ENCODE results near the gene ACO2. TPM values are rescaled to one million over a fixed set of nuclear protein-coding genes. Genes with fewer than 3 reads are reported as not detected.
A peak's percentile ranks its signal among the peaks of the same experiment; 100 is the strongest.

Gene ACO2
- total and polyA plus RNA-seq, 2 donors = 29.7 to 33.9 TPM

DNA sequence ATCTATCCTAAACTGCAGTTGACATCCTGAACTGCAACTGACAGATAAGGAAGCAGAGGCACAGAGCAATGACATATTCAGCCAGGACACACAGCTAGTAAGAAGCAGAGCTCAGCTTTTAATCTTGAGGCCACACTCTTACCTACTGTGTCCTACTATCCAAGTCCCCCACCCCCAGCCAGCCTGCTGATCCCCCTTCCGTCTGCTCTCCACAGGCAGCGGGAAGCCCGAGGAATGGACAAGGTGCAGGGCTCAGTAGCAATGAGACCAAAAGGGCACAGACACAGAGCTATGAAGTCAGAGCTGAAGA, 71.0 kb downstream of the ACO2 start:
- Histone ChIP-seq H3K27me3 (ENCODE audit: control insufficient read depth in 2 of 2, insufficient read depth in 1 of 2, low read length in 1 of 2) (no peaks in the 10 kb centered on the region), H3K36me3 (ENCODE audit: control insufficient read depth in 2 of 2, insufficient read depth in 2 of 2, low read length in 1 of 2) (peaks cover 23 to 27% of the 10 kb centered on the region in 2 donors), H3K4me1 (ENCODE audit: control insufficient read depth in 2 of 2, insufficient read depth in 2 of 2, low read length in 2 of 2) (peaks cover 12 to 14% of the 10 kb centered on the region in 2 donors), H3K4me3 (ENCODE audit: low read length in 2 of 2) (no peak overlapping the region), H3K27ac (ENCODE audit: low read depth in 1 of 2, low read length in 1 of 2) (no peak overlapping the region), H3K9me3 (ENCODE audit: control insufficient read depth in 2 of 2, insufficient read depth in 1 of 2, low read length in 1 of 2) (no peaks in the 10 kb centered on the region)
- 98% methylated on average over 3 of the region's 3 CpGs for WGBS
- DNase-seq (ENCODE audit: low read depth in 6 of 9, low spot score in 9 of 9) = no peak

DNA sequence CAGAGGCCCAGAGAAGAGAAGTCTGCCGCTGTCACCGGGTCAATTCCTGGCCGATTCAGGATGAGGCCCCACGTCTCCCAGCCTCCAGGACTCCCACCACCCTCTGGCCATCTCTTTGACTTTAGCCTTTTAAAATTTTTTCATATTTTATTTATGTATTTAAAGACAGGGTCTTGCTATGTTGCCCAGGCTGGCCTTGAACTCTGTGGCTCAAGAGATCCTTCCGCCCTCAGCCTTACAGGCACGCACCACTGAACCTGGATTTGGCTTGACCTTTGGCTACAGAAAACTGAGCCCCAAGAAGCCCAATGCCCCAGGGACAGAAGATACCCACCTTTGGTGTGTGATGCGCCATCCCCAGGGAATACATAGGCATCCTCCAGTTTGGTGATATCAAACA, 71.4 kb downstream of the ACO2 start:
- Histone ChIP-seq H3K27me3 (ENCODE audit: control insufficient read depth in 2 of 2, insufficient read depth in 1 of 2, low read length in 1 of 2) (no peaks in the 10 kb centered on the region), H3K4me1 (ENCODE audit: control insufficient read depth in 2 of 2, insufficient read depth in 2 of 2, low read length in 2 of 2) (peaks cover 13 to 15% of the 10 kb centered on the region in 2 donors), H3K4me3 (ENCODE audit: low read length in 2 of 2) (no peak overlapping the region), H3K27ac (ENCODE audit: low read depth in 1 of 2, low read length in 1 of 2) (no peak overlapping the region), H3K36me3 (ENCODE audit: control insufficient read depth in 2 of 2, insufficient read depth in 2 of 2, low read length in 1 of 2) (peaks cover 23 to 24% of the 10 kb centered on the region in 2 donors), H3K9me3 (ENCODE audit: control insufficient read depth in 2 of 2, insufficient read depth in 1 of 2, low read length in 1 of 2) (no peaks in the 10 kb centered on the region)
- over 99% methylated on average over 7 of the region's 7 CpGs for WGBS
- DNase-seq (ENCODE audit: low read depth in 6 of 9, low spot score in 9 of 9) = no peak

DNA sequence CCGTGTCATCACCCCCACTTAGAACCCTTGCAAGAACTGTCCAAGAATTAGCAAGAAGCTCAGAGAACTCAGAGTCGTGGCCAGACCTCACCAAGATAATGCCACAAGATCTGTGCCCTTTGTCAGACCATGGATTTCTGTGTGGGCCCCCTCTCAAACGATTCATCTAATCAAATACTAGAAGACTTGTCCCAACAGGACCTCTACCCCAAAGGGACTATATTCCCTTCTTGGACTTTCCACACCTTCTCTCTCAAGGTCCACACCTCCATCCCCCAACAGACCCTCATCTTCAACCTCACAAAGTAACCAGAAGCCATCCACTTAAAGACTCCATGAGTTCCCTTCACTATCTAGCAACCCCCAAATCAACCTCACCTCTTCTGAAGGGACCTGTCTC, 72.6 kb downstream of the ACO2 start:
- 97% methylated on average over 3 of the region's 3 CpGs for WGBS
- H3K36me3 ChIP-seq (ENCODE audit: control insufficient read depth in 2 of 2, insufficient read depth in 2 of 2, low read length in 1 of 2) = peaks cover 23 to 24% of the 10 kb centered on the region in 2 donors

DNA sequence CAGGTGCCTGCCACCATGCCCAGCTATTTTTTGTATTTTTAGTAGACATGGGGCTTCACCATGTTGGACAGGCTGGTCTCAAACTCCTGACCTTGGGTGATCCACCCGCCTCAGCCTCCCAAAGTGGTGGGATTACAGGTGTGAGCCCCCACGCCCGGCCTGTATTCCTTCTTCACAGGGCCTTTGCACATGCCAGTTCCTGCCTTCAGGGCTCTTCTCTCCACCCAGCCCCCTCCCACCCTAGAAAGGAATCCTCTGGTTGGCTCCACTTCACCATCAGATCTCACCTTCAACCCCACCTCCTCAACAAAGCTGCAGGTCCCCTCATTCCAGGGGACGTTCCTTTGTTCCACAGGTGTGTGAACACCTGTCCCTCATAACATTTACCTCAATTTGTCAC, 73.3 kb downstream of the ACO2 start:
- Histone ChIP-seq H3K9me3 (ENCODE audit: control insufficient read depth in 2 of 2, insufficient read depth in 1 of 2, low read length in 1 of 2) (no peaks in the 10 kb centered on the region), H3K4me1 (ENCODE audit: control insufficient read depth in 2 of 2, insufficient read depth in 2 of 2, low read length in 2 of 2) (peaks cover 13 to 15% of the 10 kb centered on the region in 2 donors), H3K36me3 (ENCODE audit: control insufficient read depth in 2 of 2, insufficient read depth in 2 of 2, low read length in 1 of 2) (peaks cover 20 to 24% of the 10 kb centered on the region in 2 donors), H3K27ac (ENCODE audit: low read depth in 1 of 2, low read length in 1 of 2) (no peak overlapping the region), H3K4me3 (ENCODE audit: low read length in 2 of 2) (no peak overlapping the region), H3K27me3 (ENCODE audit: control insufficient read depth in 2 of 2, insufficient read depth in 1 of 2, low read length in 1 of 2) (no peaks in the 10 kb centered on the region)
- DNase-seq (ENCODE audit: low read depth in 6 of 9, low spot score in 9 of 9) = no peak
- 98% methylated on average over 4 of the region's 4 CpGs for WGBS

More for the DNA sequence above, 72.6 kb downstream of the ACO2 start:
- Histone ChIP-seq H3K9me3 (ENCODE audit: control insufficient read depth in 2 of 2, insufficient read depth in 1 of 2, low read length in 1 of 2) (no peaks in the 10 kb centered on the region), H3K4me1 (ENCODE audit: control insufficient read depth in 2 of 2, insufficient read depth in 2 of 2, low read length in 2 of 2) (peaks cover 13 to 15% of the 10 kb centered on the region in 2 donors), H3K27ac (ENCODE audit: low read depth in 1 of 2, low read length in 1 of 2) (no peak overlapping the region), H3K4me3 (ENCODE audit: low read length in 2 of 2) (no peak overlapping the region), H3K27me3 (ENCODE audit: control insufficient read depth in 2 of 2, insufficient read depth in 1 of 2, low read length in 1 of 2) (no peaks in the 10 kb centered on the region)
- DNase-seq (ENCODE audit: low read depth in 6 of 9, low spot score in 9 of 9) = no peak

DNA sequence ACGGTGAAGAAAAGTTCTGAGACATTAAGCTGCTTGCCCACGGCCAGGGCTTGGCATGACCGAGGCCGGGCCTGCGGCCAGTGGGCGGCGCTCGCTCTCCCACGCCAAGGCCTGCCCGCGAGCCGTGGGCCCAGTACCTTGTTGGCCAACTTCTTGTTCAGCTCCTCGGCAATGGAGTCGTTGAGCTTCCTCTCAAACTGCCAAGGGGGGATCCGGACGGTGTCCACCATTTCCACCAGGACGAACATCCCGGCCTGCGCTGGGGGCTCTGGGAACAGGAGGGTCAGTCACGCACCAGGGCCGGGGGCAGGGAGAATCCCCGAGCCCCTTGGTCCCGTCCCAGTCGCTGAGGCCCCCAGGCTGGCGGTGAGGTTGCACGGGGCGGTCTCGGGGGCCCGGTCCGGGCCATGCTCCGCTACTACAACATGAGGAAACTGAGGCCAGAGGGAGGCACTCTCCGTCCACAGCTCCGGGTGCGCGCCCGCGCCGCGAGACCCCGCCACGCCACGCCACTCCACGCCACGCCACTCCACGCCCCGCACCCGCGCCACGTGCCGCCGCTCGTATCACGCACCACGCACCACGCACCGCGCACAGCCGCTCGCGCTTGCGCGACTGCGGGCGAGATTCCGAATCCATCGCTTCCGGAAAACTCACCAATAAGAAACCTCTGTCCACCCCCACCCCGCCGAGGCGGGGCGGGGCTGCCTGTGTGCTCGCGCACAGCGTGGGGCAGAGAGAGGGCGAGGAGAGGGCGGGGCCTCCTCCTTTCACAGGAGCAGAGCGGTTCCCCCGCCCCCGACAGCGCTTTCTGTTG, 75.1 kb downstream of the ACO2 start, which contains the start of gene POLR3H:
Gene POLR3H (minus strand): TSS at position 617 of the 817 bp plus-strand sequence. CDS start 369 bp downstream, at position 248.
- under 1% methylated on average over 80 of the region's 80 CpGs for WGBS
- Histone ChIP-seq H3K4me3 (ENCODE audit: low read length in 2 of 2) (peak within 1 kb of the TSS; percentile 67 to 99), H3K4me1 (ENCODE audit: control insufficient read depth in 2 of 2, insufficient read depth in 2 of 2, low read length in 2 of 2) (peaks cover 13 to 15% of the 10 kb centered on the region in 2 donors)

DNA sequence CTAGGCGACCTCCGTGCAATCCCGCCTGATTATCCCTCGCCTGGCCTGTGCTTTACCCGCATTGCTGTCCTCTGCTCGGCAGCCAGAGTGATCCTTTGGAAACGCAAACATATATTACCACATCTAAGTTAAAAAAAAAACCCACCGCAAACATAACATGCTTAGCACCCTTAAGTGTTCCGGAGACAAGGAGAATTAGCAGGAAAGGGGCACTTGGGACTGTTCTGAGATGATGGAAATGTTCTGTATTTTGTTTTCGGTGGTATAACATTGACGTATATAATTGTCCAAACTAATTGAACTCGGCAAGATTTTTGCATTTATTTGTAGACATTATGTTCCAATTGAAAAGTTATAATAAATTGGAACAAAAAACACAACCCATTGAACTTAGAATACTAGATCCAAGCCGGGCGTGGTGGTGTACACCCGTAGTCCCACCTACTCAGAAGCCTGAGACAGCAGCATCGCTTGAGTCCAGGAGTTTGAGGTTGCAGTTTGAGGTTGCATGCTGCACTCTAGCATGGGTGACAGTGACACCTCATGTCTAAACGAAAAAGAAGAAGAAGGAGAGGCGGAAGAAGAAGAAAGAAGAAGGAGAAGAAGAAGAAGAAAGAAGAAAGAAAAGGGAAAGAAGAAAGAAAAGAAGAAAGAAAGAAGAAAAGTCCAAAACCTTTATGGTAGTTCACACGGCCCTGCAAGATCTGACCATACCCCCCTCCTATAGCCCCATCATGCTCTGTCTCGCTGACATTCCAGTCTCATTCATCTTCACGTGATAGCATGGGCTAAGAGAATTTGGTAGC, 76.0 kb downstream of the ACO2 start:
- 26% methylated on average over 21 of the region's 21 CpGs for WGBS
- peaks cover 13 to 15% of the 10 kb centered on the region in 2 donors for H3K4me1 ChIP-seq (ENCODE audit: control insufficient read depth in 2 of 2, insufficient read depth in 2 of 2, low read length in 2 of 2)

More for the DNA sequence above, 75.1 kb downstream of the ACO2 start, which contains the start of gene POLR3H:
- Histone ChIP-seq H3K9me3 (ENCODE audit: control insufficient read depth in 2 of 2, insufficient read depth in 1 of 2, low read length in 1 of 2) (no peaks in the 10 kb centered on the region), H3K36me3 (ENCODE audit: control insufficient read depth in 2 of 2, insufficient read depth in 2 of 2, low read length in 1 of 2) (peaks cover 14 to 18% of the 10 kb centered on the region in 2 donors), H3K27ac (ENCODE audit: low read depth in 1 of 2, low read length in 1 of 2) (peak within 1 kb of the TSS; percentile 46 to 63), H3K27me3 (ENCODE audit: control insufficient read depth in 2 of 2, insufficient read depth in 1 of 2, low read length in 1 of 2) (no peaks in the 10 kb centered on the region)
- DNase-seq (ENCODE audit: low read depth in 6 of 9, low spot score in 9 of 9) = peak; percentile 90 to 98 (median 94)

DNA sequence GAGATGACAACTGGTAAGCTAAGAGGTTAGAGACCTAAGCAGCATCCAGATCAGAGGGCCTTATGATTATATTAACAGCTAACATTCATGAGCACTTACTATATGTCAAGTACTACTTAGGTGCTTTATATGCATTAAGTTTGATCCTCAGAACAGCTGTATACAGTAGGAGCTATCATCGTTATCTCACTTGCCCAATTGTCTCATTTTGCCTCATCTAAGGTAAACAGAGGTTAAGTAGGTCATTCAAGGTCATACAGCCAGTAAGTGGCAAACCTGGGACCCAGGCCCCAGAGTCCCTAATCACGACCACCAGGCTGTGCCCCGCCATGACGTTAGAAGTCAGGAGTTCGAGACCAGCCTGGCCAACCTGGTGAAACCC, 79.9 kb downstream of the ACO2 start:
- peaks cover 0 to 7% of the 10 kb centered on the region in 2 donors for H3K27me3 ChIP-seq (ENCODE audit: control insufficient read depth in 2 of 2, insufficient read depth in 1 of 2, low read length in 1 of 2)
- no peak overlapping the region for H3K27ac ChIP-seq (ENCODE audit: low read depth in 1 of 2, low read length in 1 of 2)
- H3K9me3 ChIP-seq (ENCODE audit: control insufficient read depth in 2 of 2, insufficient read depth in 1 of 2, low read length in 1 of 2) = no peaks in the 10 kb centered on the region
- no peak for DNase-seq (ENCODE audit: low read depth in 6 of 9, low spot score in 9 of 9)
- H3K4me3 ChIP-seq (ENCODE audit: low read length in 2 of 2) = no peak overlapping the region
- peaks cover 5 to 6% of the 10 kb centered on the region in 2 donors for H3K4me1 ChIP-seq (ENCODE audit: control insufficient read depth in 2 of 2, insufficient read depth in 2 of 2, low read length in 2 of 2)
- 97% methylated on average over 5 of the region's 5 CpGs for WGBS
- no peaks in the 10 kb centered on the region for H3K36me3 ChIP-seq (ENCODE audit: control insufficient read depth in 2 of 2, insufficient read depth in 2 of 2, low read length in 1 of 2)

More for the DNA sequence above, 76.0 kb downstream of the ACO2 start:
- H3K27ac ChIP-seq (ENCODE audit: low read depth in 1 of 2, low read length in 1 of 2) = no peak overlapping the region
- peaks cover 7 to 11% of the 10 kb centered on the region in 2 donors for H3K36me3 ChIP-seq (ENCODE audit: control insufficient read depth in 2 of 2, insufficient read depth in 2 of 2, low read length in 1 of 2)
- no peaks in the 10 kb centered on the region for H3K9me3 ChIP-seq (ENCODE audit: control insufficient read depth in 2 of 2, insufficient read depth in 1 of 2, low read length in 1 of 2)
- H3K4me3 ChIP-seq (ENCODE audit: low read length in 2 of 2) = peak overlapping the region; percentile 67 to 99
- no peak for DNase-seq (ENCODE audit: low read depth in 6 of 9, low spot score in 9 of 9)
- no peaks in the 10 kb centered on the region for H3K27me3 ChIP-seq (ENCODE audit: control insufficient read depth in 2 of 2, insufficient read depth in 1 of 2, low read length in 1 of 2)

DNA sequence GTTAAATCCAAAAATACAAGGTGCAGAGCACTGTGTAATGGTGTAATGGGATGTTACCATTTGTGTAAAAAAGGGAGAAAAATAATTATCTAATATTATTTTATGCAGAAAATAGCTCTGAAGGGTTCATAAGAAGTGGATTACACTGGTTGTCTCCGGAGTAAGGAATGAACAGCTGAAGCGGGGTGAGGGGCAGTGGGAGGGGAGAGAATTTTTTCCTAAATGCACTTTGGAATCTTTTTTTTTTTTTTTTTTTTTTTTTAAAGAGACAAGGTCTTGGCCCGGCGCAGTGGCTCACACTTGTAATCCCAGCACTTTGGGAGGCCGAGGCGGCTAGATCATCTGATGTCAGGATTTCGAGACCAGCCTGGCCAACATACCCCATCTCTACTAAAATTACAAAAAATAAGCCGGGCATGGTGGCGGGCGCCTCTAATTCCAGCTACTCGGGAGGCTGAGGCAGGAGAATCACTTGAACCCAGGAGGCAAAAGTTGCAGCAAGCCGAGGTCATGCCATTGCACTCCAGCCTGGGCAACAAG, 82.1 kb downstream of the ACO2 start:
- Histone ChIP-seq H3K27ac (ENCODE audit: low read depth in 1 of 2, low read length in 1 of 2) (no peak overlapping the region), H3K27me3 (ENCODE audit: control insufficient read depth in 2 of 2, insufficient read depth in 1 of 2, low read length in 1 of 2) (peaks cover 0 to 7% of the 10 kb centered on the region in 2 donors), H3K36me3 (ENCODE audit: control insufficient read depth in 2 of 2, insufficient read depth in 2 of 2, low read length in 1 of 2) (no peaks in the 10 kb centered on the region), H3K9me3 (ENCODE audit: control insufficient read depth in 2 of 2, insufficient read depth in 1 of 2, low read length in 1 of 2) (no peaks in the 10 kb centered on the region), H3K4me1 (ENCODE audit: control insufficient read depth in 2 of 2, insufficient read depth in 2 of 2, low read length in 2 of 2) (no peaks in the 10 kb centered on the region), H3K4me3 (ENCODE audit: low read length in 2 of 2) (no peak overlapping the region)
- DNase-seq (ENCODE audit: low read depth in 6 of 9, low spot score in 9 of 9) = no peak
- WGBS = 96% methylated on average over 12 of the region's 12 CpGs

Data from thymus (tissue), 11 donors.